ENCODE measurements around the gene LEPROT. TPM values are rescaled to one million over a fixed set of nuclear protein-coding genes. Genes with fewer than 3 reads are reported as not detected.

LEPROT gene
- total RNA-seq, 1 experiment from 2014 or later = 25.7 TPM

GRCh38 chr1:65417729-65418128 lies 2.7 kb upstream of the LEPROT start:
- Histone ChIP-seq H3K9me2 (ENCODE audit: insufficient read depth) (no peaks in the 10 kb centered on the region), H2AFZ (ENCODE audit: low read depth, low read length, poor library complexity, severe bottlenecking) (no peak overlapping the region), H4K20me1 (ENCODE audit: insufficient read depth) (no peaks in the 10 kb centered on the region), H3K4me3 (replicated peaks in 1 of 2; ENCODE audit: low read depth in 1 of 2, low read length in 2 of 2) (no peak overlapping the region), H3K36me3 (ENCODE audit: control insufficient read depth in 1 of 2, insufficient read depth in 2 of 2, low read length in 2 of 2) (no peaks in the 10 kb centered on the region), H3K9me3 (ENCODE audit: control insufficient read depth in 1 of 2, insufficient read depth in 1 of 2, low read depth in 1 of 2, low read length in 2 of 2) (no peaks in the 10 kb centered on the region), H3K4me1 (ENCODE audit: control insufficient read depth in 1 of 2, insufficient read depth in 2 of 2, low read length in 2 of 2) (peaks cover 9 to 27% of the 10 kb centered on the region in 2 experiments; a peak in 3 of 4 replicates), H3K27me3 (ENCODE audit: insufficient read depth, low read length) (no peaks in the 10 kb centered on the region), H3K9ac (ENCODE audit: low read length) (no peak overlapping the region), H3K27ac (ENCODE audit: low read depth, low read length) (no peak overlapping the region), H3K4me2 (ENCODE audit: low read length) (no peak overlapping the region), H3K79me2 (ENCODE audit: insufficient read depth, low read length) (peaks cover 21% of the 10 kb centered on the region)
- TF ChIP-seq EGR1 (IDR thresholded peaks at IDR 0.05; ENCODE audit: low read depth) (no peak), EZH2 (IDR thresholded peaks at IDR 0.05) (no peak), YY1 (IDR thresholded peaks at IDR 0.05; ENCODE audit: extremely low read depth, insufficient replicate concordance, low read depth, low read length) (no peak), FOSL1 (IDR thresholded peaks at IDR 0.05; ENCODE audit: low read depth) (no peak), ZFX (IDR thresholded peaks at IDR 0.05) (no peak), RAD21 (IDR thresholded peaks at IDR 0.05; ENCODE audit: low read depth) (no peak), TCF7L2 (IDR thresholded peaks at IDR 0.05; ENCODE audit: borderline replicate concordance, extremely low read depth, insufficient read depth, insufficient read length) (no peak)
- no peak for ATAC-seq
- POLR2A ChIA-PET = no interaction called here
- intact Hi-C loops (cut with micrococcal nuclease) = no loop called here
- no peak for DNase-seq (ENCODE audit: low read depth, low spot score)
- BruUV-seq (replicated peaks) = no TSS peak
- RAD21 ChIA-PET (ENCODE audit: low non-redundant PET in 1 of 2, low total read pairs in 2 of 2, uncharacterized antibody in 2 of 2, unreplicated experiment in 2 of 2) = no interaction called here
- CTCF ChIA-PET = no interaction called here

GRCh38 chr1:65418522-65419185 lies 1.8 kb upstream of the LEPROT start:
- RAD21 ChIA-PET (ENCODE audit: low non-redundant PET in 1 of 2, low total read pairs in 2 of 2, uncharacterized antibody in 2 of 2, unreplicated experiment in 2 of 2) = no interaction called here
- H3K4me1 ChIP-seq (ENCODE audit: control insufficient read depth in 1 of 2, insufficient read depth in 2 of 2, low read length in 2 of 2) = peaks cover 14 to 37% of the 10 kb centered on the region in 2 experiments
- no peaks in the 10 kb centered on the region for H4K20me1 ChIP-seq (ENCODE audit: insufficient read depth)
- no peak for ATAC-seq
- no peak overlapping the region for H2AFZ ChIP-seq (ENCODE audit: low read depth, low read length, poor library complexity, severe bottlenecking)
- POLR2A ChIA-PET = no interaction called here
- peaks cover 30% of the 10 kb centered on the region for H3K79me2 ChIP-seq (ENCODE audit: insufficient read depth, low read length)
- H3K36me3 ChIP-seq (ENCODE audit: control insufficient read depth in 1 of 2, insufficient read depth in 2 of 2, low read length in 2 of 2) = no peaks in the 10 kb centered on the region
- H3K4me2 ChIP-seq (ENCODE audit: low read length) = peak overlapping the region; percentile 95; the same call in 1 of the 2 replicates
- H3K9me2 ChIP-seq (ENCODE audit: insufficient read depth) = no peaks in the 10 kb centered on the region
- H3K9me3 ChIP-seq (ENCODE audit: control insufficient read depth in 1 of 2, insufficient read depth in 1 of 2, low read depth in 1 of 2, low read length in 2 of 2) = no peaks in the 10 kb centered on the region
- intact Hi-C loops (cut with micrococcal nuclease) = no loop called here
- no peak overlapping the region for H3K27ac ChIP-seq (ENCODE audit: low read depth, low read length)
- H3K27me3 ChIP-seq (ENCODE audit: insufficient read depth, low read length) = no peaks in the 10 kb centered on the region
- no TSS peak for BruUV-seq (replicated peaks)
- no peak overlapping the region for H3K9ac ChIP-seq (ENCODE audit: low read length)
- CTCF ChIA-PET = interaction anchor here (1.8 to 1.9 kb wide), 2 partner anchors 12 to 203 kb away, joined by 5 to 13 read pairs; no protein-coding TSS in a partner anchor
- DNase-seq (ENCODE audit: low read depth, low spot score) = no peak
- H3K4me3 ChIP-seq (replicated peaks in 1 of 2; ENCODE audit: low read depth in 1 of 2, low read length in 2 of 2) = no peak overlapping the region
- TF ChIP-seq CBX3 (IDR thresholded peaks at IDR 0.05; ENCODE audit: low read depth) (no peak), ZFX (IDR thresholded peaks at IDR 0.05) (no peak), ATF3 (IDR thresholded peaks at IDR 0.05) (no peak), ELF1 (IDR thresholded peaks at IDR 0.05; ENCODE audit: borderline replicate concordance, low read depth) (no peak), EZH2phosphoT487 (IDR thresholded peaks at IDR 0.05; ENCODE audit: borderline replicate concordance) (no peak), SP1 (IDR thresholded peaks at IDR 0.05; ENCODE audit: low read depth) (no peak), CTCF (IDR thresholded peaks at IDR 0.05 in 2 of 3, conservative IDR thresholded peaks at IDR 0.05 in 1 of 3; ENCODE audit: borderline replicate concordance in 1 of 3, insufficient read depth in 1 of 3, low read depth in 2 of 3, low read length in 2 of 3) (no peak), TCF7L2 (IDR thresholded peaks at IDR 0.05; ENCODE audit: borderline replicate concordance, extremely low read depth, insufficient read depth, insufficient read length) (no peak), MAX (IDR thresholded peaks at IDR 0.05) (no peak), ZNF274 (IDR thresholded peaks at IDR 0.05; ENCODE audit: low read depth, low read length) (no peak), POLR2A (IDR thresholded peaks at IDR 0.05; ENCODE audit: borderline replicate concordance, extremely low read depth, insufficient read depth, insufficient read length) (no peak)
